HG02852 (cell line): ENCODE data around the gene FKBP5.
"Not testable (repeated sequence)": the region's sequence is repeated elsewhere in the genome, so short reads cannot be mapped to it uniquely, and the experiment has no call there.

Experiments
- ATAC-seq: cut with Tn5 transposase; IDR thresholded peaks from one replicate; pipeline ENCODE4 v1.9.1; 2021; ENCODE audit warnings: mild to moderate bottlenecking, moderate library complexity; ENCODE audit not compliant: unreplicated experiment

FKBP5 gene

DNA sequence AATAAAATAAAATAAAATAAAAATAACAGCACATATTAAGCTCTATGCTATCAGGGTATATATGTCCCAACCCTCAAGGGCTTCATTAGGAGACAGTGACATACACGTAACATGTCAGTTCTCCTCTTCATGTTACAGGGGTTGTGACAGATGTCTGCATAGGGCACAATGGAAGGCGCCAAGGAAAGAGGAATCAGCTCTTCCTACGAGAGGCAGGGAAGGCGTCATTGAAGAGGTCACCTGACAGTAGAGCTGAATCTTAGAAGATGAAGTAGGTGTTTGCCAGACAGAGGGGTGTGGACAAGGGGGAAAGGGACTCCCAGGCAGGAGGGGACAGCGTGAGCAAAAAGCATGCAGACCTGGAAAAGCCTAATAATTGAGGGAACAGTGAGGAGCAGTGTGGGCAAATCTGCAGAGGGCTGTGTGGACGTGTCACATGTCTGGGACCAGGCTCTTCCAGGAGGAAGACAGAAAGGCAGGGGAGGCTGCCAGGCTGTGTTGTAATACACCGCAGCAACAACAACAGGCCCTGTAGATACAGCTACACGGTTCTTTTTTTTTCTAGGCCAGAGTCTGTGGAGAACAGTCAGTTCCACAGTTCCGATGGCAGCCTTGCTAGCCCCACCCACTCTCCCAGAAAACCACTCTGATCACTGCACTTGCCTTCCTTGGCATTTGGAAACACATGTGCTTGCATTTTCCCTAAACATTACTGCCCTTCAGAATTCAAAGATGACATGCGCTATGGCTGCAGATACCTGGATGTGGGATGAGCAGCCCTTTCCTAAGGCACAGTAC lies 2.5 kb upstream of the FKBP5 start:
- ATAC-seq, result no peak

DNA sequence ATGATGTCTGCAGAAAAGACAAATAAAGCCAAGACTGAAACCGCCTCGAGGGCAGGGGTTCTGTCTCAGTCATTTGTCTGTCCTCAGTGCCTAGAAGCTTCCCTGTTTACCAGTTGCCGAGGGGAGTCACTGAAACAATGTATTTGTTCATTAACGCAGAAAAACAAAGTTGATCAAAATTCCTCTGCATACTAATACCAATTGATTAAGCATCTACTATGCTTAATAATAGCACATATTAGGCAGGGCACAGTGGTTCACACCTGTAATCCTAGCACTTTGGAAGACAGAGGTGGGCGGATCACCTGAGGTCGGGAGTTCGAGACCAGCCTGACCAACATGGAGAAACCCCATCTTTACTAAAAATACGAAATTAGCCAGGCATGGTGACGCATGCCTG lies 1.8 kb upstream of the FKBP5 start:
- no peak for ATAC-seq

DNA sequence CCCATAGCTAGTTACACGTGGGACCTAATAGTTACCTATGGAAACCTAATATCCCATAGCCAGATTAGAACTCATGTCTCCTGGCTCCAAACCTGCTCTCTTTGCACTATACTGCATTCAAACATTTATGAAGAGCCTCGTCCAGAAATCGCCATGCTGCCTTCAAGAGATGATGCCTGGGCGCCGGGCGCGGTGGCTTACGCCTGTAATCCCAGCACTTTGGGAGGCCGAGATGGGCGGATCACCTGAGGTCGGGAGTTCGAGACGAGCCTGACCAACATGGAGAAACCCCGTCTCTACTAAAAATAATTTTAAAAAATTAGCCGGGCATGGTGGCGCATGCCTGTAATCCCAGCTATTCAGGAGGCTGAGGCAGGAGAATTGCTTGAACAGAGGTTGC lies 1.3 kb upstream of the FKBP5 start:
- not testable (repeated sequence) for ATAC-seq

DNA sequence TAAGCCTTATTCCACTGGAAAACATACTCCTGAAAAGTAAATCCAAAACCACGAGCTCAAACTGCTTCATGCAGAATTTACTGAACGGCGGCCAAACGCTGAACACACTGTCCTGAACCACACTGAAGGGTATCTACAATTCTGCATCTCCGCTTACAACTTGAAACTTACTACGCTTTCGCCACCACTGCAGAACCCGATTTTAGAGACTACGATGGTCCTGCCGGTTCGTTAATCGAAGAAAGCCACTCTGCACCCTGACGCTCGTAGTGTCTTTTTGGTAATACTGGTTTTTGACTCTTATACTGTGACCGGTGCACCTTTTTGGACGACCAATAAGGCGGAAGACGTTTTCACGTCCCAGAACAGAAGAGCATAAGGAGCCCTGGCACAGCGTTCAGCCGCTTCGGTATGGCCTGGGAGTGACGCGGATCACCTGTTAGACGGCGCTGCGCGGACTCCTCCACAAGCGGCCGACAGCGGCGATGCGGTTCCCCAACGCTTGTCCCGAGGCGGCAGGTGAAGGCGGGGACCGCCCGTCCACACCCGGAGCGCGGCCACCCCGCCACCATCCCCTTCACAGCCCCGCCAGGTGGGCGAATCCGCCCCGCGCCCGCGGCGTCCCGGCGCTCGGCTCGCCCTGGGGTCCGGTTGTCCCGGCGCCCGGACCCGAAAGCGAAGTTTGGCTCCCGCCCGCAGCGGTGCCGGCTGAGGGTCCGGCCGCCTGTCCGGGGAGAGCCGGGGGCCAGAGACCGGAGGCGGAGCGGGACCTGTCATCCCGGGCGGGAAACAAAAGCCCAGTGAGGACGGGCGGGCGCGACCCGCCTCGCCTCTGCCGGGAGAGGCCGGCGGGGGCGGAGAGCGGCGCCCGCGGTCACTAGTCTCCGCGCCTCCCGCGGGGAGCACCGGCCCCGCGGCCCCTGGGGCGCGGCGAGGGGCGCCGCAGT lies 784 bp downstream of the FKBP5 start:
- ATAC-seq, result peak; percentile 43

DNA sequence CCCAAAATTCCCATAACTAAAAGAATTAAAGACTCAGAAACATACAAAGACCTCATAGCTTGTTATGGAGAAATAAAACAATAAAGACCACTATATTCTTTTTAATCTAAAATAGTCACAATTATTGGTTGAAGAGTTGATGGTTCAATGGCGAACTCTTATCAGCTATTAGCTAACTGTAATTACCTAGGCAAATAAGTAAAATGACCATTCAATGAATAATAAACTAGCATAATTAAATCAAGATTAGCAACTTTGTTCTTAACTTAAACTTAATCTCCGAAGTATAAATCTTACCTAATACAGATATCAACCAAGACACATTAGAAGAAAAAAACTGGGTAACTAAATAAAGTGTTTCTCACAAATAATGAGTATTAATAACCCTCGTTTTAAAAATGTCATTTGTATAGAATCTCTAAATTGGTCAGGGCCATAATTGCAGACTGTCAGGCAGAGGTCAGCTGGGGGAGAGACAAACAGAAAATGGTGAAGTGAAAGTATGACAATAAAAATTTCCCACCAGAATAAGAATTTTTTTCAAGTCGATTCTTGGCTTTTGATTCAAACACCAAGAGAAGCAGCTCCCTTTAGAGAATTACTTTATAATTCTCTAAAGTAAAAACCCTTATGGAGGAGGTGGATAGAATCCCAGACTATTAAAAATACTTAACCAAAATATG lies 1.7 kb downstream of the FKBP5 start:
- no peak for ATAC-seq

DNA sequence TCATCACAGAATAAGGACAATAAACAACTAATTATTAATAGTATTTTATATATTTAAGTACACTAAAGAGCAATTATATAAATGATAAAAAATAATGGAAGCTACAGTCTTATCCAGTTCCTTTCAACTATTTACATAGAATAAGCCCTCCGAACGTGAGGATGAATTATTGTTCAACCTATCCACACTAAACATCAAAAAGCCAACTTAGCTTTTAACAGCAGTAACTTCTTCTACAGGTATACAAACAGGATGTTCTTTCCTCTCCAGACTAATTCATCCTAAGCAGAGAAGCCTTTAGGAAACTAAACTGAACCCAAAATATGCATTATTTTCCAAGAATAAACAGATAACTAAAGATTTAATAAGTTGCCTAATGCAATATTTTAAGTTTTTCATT lies 2.3 kb downstream of the FKBP5 start:
- no peak for ATAC-seq

DNA sequence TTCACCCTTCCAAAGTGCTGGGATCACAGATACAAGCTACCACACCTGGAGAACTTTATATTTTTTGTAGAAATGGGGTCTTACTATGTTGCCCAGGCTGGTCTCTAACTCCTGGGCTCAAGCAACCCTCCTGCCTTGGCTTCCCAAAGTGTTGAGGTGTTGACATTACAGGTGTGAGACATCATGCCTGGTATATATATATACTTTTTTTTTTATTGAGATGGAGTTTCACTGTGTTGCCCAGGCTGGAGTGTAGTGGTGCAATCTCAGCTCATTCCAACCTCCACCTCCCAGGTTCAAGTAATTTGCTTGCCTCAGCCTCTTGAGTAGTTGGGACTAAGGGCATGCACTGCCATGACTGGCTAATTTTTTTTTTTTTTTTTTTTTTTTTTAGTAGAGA lies 5.4 kb downstream of the FKBP5 start:
- ATAC-seq, result no peak

DNA sequence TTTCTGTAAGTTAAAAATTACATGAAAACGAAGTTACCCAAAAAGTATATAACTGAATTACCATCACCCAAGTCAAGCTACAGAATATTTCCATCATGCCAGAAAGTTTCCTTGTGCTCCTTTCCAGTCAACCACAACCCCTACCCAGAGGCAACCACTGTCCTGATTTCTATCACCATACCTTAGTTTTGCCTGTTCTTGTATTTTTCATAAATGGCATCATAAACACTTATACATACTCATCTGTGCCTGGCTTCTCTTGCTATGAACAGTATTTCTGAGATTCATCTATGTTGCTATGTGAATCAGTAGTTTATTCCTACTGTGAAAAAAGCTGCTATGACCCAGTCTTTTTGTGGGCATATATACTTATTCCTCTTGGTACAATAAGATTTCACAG lies 7.4 kb downstream of the FKBP5 start:
- ATAC-seq, result no peak

DNA sequence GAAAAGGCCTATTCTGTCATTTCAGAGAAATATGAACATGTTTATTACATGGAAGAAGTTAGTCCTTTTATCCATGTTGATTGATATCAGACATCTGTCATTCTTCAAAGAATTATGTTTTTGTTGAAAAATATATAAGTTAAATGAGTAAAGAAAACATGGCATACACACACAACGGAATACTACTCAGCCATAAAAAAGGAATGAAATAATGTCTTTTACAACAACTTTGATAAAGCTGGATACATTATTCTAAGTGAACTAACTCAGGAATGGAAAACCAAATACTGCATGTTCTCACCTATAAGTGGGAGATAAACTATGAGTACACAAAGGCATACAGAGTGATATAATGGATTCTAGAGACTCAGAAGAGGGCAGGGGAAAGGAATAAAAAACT lies 9.3 kb downstream of the FKBP5 start:
- no peak for ATAC-seq

DNA sequence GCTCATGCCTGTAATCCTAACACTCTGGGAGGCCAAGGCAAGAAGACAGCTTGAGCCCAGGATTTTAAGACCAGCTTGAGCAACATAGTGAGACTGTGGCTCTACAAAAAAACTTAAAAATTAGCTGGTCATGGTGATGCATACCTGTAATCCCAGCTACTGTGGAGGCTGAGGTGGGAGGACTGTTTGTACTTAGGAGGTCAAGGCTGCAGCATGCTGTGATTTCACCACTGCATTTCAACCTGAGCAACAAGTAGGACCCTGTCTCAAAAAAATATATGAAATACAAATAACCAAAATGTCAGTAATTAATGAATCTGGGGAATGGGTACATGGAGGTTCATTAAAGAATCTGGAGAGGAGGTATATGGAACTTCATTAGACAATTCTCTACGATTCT lies 9.9 kb downstream of the FKBP5 start:
- ATAC-seq, result no peak

DNA sequence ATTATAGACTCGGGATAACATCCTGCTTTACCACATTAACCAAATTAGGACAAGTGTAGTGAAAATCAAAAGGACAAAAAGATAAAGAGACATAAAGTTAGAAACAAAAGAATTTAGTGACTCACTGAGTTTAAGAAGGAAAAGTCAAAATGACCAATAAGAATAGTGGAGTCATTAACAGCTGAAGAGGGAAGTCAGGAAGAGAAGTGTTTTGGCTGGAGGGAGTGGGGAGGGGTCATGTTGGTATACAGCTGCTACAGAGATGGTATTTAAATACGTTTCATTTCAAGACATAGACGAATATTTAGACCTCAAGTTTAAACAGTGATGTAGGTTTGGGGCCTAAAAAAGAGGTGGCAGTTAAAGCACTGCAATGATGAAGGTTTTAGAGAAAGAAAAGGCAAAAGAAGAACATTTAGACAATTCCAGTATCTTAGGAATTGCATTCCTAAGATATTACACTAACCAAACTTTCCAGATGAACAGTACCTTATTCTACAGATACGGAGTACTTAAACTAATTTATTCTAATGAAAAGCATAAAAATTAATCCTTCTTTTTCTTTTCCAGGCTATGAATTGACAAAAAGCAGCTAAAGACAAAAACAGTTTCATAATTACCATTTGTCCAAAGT lies 10.6 kb downstream of the FKBP5 start:
- ATAC-seq, result no peak

DNA sequence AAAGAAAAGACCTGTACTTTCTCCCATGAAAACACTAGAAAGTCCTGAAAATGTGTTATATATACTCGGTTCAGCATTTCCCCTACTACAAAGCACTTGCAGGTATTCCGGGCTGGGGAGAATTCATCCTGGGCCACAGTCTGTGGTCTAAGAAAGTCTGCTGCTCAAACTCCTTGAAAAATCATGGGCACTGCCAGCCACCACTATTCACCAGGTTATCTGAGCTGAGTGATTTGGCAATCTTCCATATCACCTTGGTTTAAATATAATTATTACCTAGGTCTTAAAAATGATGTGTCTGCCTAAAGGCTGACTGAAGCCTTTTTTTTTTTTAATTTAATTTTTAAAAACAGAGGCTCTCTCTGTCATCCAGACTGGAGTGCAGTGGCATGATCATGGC lies 11.3 kb downstream of the FKBP5 start:
- ATAC-seq, result no peak

DNA sequence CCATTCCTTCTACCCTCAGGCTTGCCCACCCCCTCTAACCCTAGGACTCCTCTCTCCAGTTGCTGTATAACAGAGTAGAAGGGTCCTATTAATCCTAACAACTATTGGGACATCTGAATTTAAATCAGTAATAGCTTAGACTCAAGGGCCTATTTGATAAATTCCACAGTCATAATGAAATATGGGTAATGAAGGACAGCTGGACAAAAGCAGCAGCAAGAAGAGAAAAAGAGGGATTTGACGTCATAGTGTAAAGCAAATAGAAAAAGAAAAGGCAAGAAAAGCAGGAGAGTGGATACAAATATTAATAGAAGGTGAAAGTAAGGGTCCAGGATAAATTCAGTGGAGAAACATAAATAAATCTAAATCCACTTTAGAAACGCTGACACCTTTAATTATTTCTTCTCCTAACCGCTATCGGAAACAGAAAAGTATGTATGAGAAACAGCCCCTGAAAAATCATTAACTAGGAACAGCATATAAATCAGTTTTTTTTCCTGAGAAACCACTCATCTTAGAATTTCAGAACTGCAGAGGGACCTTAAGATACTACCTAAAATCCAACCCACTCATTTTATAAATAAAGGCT lies 12.8 kb downstream of the FKBP5 start:
- no peak for ATAC-seq

DNA sequence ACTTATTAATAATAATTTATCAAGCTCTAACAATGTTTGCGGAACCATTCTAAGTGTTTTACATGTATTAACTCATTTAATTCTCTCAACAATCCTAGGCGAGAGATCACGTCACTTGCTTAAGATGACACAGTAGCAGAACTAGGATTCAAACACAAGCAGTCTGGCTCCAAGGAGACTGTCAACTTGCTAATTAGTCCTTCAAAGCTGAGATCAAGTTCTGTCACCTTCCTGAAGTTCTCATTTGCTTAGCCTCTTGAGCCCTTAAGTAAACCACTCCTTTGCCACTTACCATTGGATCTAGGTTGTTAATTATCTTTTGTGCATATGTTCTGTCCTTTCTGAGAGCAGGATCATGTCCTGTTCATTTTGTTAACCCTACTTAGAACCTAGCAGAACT lies 14.1 kb downstream of the FKBP5 start:
- ATAC-seq, result no peak

DNA sequence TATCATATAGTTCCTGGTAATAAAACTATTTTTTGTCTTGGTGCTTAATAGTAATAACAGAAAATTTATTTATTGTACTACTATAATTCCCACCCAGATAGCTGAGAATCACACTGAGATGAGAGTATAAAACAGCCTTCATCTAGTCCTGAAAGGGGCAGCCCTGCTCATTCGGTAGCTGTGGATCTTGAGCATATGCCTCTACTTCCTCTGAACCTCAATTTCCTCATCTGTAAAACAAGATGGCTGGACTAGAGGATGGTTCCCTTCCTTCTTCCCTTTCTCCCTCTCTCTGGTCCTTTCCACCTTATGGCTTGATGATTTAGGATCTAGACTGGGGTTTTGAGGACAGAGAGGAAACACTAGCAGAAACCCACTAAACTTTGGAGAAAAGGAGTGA lies 15.0 kb downstream of the FKBP5 start:
- no peak for ATAC-seq

DNA sequence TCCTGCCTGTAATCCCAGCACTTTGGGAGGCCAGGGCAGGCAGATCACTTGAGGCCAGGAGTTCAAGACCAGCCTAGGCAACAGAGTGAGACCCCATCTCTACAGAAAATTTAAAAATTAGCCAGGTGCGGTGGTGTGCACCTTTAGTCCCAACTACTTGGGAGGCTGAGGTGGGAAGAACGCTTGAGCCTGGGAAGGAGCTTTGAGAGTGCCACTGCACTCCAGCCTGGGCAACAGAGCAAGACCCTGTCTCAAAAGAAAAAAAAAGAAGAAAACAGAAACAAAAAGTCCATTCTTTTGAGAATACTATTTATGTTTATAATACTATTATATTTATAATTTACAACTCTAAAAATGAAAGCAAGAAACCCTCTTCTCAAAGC lies 15.4 kb downstream of the FKBP5 start:
- ATAC-seq, result not testable (repeated sequence)

DNA sequence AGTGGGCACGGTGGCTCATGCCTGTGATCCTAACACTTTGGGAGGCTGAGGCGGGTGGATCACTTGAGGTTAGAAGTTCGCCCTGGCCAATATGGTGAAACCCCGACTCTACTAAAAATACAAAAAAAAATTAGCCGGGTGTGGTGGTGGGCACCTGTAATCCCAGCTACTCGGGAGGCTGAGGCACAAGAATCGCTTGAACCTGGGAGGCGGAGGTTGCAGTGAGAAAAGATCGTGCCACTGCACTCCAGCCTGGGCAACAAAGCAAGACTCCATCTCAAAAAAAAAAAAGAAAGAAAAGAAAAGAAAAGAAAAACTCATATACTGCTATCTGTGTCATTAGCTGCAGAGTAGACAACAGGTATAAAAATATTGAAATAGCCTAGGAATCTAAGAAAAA lies 18.3 kb downstream of the FKBP5 start:
- ATAC-seq, result not testable (repeated sequence)

DNA sequence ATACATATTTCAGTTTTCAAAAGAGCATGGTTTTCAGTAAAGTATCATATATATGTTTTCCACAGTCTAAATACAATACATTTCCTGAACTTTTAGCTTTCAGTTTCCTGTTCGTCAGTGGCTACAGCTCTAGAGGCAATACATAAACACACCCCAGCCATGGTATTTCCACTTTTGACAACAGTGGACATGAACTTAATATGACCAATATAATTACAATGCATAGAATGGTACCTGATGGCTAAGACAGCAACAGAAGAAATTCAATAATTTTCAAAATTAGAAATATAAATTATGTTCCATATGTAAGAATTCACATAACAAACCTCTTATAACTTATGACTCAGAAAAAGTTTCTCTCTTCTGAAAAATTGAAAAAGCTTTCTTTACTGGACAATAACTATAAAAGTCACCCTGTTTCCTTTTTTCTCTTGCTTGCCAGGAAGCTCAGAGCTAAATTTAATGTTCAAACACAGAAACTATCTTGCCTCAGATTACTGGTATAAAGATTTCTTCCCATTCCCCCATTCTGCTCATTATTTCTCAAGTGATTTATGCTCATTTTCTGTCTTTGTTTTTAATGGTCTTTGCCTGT lies 19.2 kb downstream of the FKBP5 start:
- no peak for ATAC-seq

DNA sequence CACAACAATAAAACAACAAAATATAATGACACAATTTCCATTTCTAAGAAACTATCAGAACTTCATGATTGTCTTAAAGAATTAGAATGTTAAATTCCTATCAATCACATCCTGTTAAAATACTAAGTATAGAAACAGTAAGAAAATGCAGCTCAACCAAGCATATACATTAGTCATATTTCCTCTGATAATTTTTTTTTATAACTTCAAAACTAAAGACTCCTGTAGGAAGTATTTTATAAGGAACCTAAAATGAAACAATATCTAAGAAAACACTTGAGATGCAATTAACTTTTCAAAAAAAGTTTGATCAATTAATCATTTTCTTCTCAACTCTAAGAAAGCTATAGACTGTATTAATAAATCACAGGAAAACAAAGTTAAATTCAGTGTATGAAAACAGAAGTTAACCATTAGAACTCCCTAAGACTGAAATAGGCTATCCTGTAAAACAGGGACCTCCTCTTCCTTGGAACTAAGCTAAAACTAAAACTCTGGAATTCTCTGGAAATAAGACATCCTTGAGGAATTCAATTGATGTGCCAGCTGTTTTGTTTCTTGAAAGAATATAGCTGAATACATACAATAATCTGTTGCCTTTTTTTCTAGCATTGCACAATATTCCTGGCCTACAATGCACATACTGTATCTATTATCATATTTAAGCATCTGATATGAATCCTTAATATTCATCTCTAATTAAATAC lies 19.8 kb downstream of the FKBP5 start:
- ATAC-seq, result no peak

DNA sequence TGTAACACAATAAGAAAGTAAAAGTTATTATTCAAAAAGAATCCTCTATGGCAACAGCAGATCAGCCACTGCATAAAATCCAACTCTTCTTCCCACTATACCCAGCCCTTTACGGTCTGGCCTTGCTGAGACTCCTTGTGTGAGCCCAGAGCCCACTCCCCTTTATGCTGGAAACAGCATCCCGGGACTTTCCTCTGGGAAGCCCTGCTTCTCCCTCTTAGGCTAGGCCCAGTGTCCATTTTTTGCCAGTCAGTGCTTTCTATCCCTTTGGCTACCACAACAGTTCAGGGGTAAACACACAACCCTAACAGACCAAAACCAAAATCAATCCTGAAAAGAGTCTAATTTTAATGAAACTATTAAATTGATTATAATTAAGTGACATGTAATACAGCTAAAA lies 20.6 kb downstream of the FKBP5 start:
- no peak for ATAC-seq
